ENCODE results near the gene IFIT1.

The IFIT1 gene

GRCh38 chr10:89413398-89413912 is 21.0 kb downstream of the IFIT1 start:
- Histone ChIP-seq H3K9ac (ENCODE audit: low read depth in 1 of 2, low read length in 2 of 2) (no peak overlapping the region), H3K27ac (ENCODE audit: low read depth in 2 of 2, low read length in 2 of 2) (peak overlapping the region in 1 of 2 donors; percentile 93), H3K4me3 (ENCODE audit: low read length in 2 of 2) (peak overlapping the region; percentile 95 to 96), H3K36me3 (ENCODE audit: control insufficient read depth in 2 of 2, insufficient read depth in 2 of 2, low read length in 2 of 2) (peaks cover 0 to 3% of the 10 kb centered on the region in 2 donors), H3K4me1 (ENCODE audit: control insufficient read depth in 2 of 2, insufficient read depth in 2 of 2, low read length in 2 of 2) (peaks cover 10 to 20% of the 10 kb centered on the region in 2 donors), H3K9me3 (ENCODE audit: control insufficient read depth in 2 of 2, low read length in 2 of 2) (no peaks in the 10 kb centered on the region), H3K27me3 (ENCODE audit: control insufficient read depth in 2 of 2, insufficient read depth in 2 of 2, low read length in 2 of 2) (no peaks in the 10 kb centered on the region)

DNA sequence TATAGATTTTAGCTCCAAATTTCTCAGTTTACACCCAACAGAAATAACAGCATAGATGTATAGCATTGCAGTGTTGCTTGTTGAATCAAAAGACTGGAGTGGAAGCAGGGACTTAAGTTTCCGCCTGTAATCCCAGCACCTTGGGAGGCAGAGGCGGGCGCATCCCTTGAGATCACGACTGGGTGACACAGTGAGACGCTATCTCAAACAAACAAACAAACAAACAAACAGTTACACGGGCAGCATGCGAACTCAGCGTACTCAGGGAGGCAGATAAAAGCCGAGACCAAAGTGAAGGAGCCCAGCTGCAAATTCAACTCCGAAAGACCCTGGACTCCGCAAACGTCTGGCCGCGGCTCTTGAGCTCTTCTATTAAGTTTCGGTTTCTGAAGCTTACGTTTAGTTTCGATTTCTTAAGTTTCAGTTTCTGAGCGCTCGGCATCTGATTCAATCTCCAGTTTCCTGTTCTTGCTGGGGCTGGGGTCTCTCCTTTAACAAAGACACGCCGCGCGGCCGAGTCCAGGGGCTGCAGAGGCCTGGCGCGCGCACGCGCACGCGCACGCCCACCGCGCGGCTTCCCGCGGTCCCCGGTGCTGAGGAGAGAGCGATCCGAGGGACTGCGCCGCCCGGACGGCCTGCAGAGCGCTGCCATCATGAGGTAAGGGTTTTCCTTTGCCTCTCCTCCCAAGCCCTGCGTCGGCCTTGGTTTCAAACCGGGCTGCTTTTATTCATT is 21.9 kb downstream of the IFIT1 start, which contains the start of gene IFIT5:
Gene IFIT5, plus strand, starts transcription at position 423 of the 733 bp plus-strand sequence. Its CDS starts 231 bp downstream, at position 654.
- H3K27me3 ChIP-seq (ENCODE audit: control insufficient read depth in 2 of 2, insufficient read depth in 2 of 2, low read length in 2 of 2) = no peaks in the 10 kb centered on the region
- peak within 1 kb of the TSS; percentile 85 to 88 for H3K9ac ChIP-seq (ENCODE audit: low read depth in 1 of 2, low read length in 2 of 2)
- peak within 1 kb of the TSS; percentile 95 to 96 for H3K4me3 ChIP-seq (ENCODE audit: low read length in 2 of 2)
- peak within 1 kb of the TSS; percentile 90 to 93 for H3K27ac ChIP-seq (ENCODE audit: low read depth in 2 of 2, low read length in 2 of 2)
- H3K9me3 ChIP-seq (ENCODE audit: control insufficient read depth in 2 of 2, low read length in 2 of 2) = no peaks in the 10 kb centered on the region
- peaks cover 0 to 3% of the 10 kb centered on the region in 2 donors for H3K36me3 ChIP-seq (ENCODE audit: control insufficient read depth in 2 of 2, insufficient read depth in 2 of 2, low read length in 2 of 2)
- H3K4me1 ChIP-seq (ENCODE audit: control insufficient read depth in 2 of 2, insufficient read depth in 2 of 2, low read length in 2 of 2) = peaks cover 10 to 20% of the 10 kb centered on the region in 2 donors

GRCh38 chr10:89414879-89415821 is 22.7 kb downstream of the IFIT1 start:
- Histone ChIP-seq H3K27ac (ENCODE audit: low read depth in 2 of 2, low read length in 2 of 2) (peak overlapping the region; percentile 90 to 93), H3K4me1 (ENCODE audit: control insufficient read depth in 2 of 2, insufficient read depth in 2 of 2, low read length in 2 of 2) (peaks cover 10 to 20% of the 10 kb centered on the region in 2 donors), H3K4me3 (ENCODE audit: low read length in 2 of 2) (peak overlapping the region; percentile 95 to 96), H3K27me3 (ENCODE audit: control insufficient read depth in 2 of 2, insufficient read depth in 2 of 2, low read length in 2 of 2) (no peaks in the 10 kb centered on the region), H3K36me3 (ENCODE audit: control insufficient read depth in 2 of 2, insufficient read depth in 2 of 2, low read length in 2 of 2) (peaks cover 0 to 3% of the 10 kb centered on the region in 2 donors), H3K9me3 (ENCODE audit: control insufficient read depth in 2 of 2, low read length in 2 of 2) (no peaks in the 10 kb centered on the region), H3K9ac (ENCODE audit: low read depth in 1 of 2, low read length in 2 of 2) (peak overlapping the region; percentile 85 to 88)

- no peak overlapping the region for H3K27ac ChIP-seq (ENCODE audit: low read depth in 2 of 2, low read length in 2 of 2)
- peaks cover 0 to 3% of the 10 kb centered on the region in 2 donors for H3K36me3 ChIP-seq (ENCODE audit: control insufficient read depth in 2 of 2, insufficient read depth in 2 of 2, low read length in 2 of 2)
- no peak overlapping the region for H3K4me3 ChIP-seq (ENCODE audit: low read length in 2 of 2)
- H3K4me1 ChIP-seq (ENCODE audit: control insufficient read depth in 2 of 2, insufficient read depth in 2 of 2, low read length in 2 of 2) = peaks cover 10 to 20% of the 10 kb centered on the region in 2 donors
- H3K9me3 ChIP-seq (ENCODE audit: control insufficient read depth in 2 of 2, low read length in 2 of 2) = no peaks in the 10 kb centered on the region
- no peak overlapping the region for H3K9ac ChIP-seq (ENCODE audit: low read depth in 1 of 2, low read length in 2 of 2)
- H3K27me3 ChIP-seq (ENCODE audit: control insufficient read depth in 2 of 2, insufficient read depth in 2 of 2, low read length in 2 of 2) = no peaks in the 10 kb centered on the region
Measured at GRCh38 chr10:89416465-89416864, 24.0 kb downstream of the IFIT1 start.

- Histone ChIP-seq H3K27me3 (ENCODE audit: control insufficient read depth in 2 of 2, insufficient read depth in 2 of 2, low read length in 2 of 2) (no peaks in the 10 kb centered on the region), H3K9ac (ENCODE audit: low read depth in 1 of 2, low read length in 2 of 2) (no peak overlapping the region), H3K4me1 (ENCODE audit: control insufficient read depth in 2 of 2, insufficient read depth in 2 of 2, low read length in 2 of 2) (peaks cover 3 to 13% of the 10 kb centered on the region in 2 donors), H3K36me3 (ENCODE audit: control insufficient read depth in 2 of 2, insufficient read depth in 2 of 2, low read length in 2 of 2) (peaks cover 0 to 3% of the 10 kb centered on the region in 2 donors), H3K4me3 (ENCODE audit: low read length in 2 of 2) (no peak overlapping the region), H3K9me3 (ENCODE audit: control insufficient read depth in 2 of 2, low read length in 2 of 2) (no peaks in the 10 kb centered on the region), H3K27ac (ENCODE audit: low read depth in 2 of 2, low read length in 2 of 2) (no peak overlapping the region)
Measured at GRCh38 chr10:89419548-89419947, 27.1 kb downstream of the IFIT1 start.

- Histone ChIP-seq H3K27ac (ENCODE audit: low read depth in 2 of 2, low read length in 2 of 2) (no peak overlapping the region), H3K4me1 (ENCODE audit: control insufficient read depth in 2 of 2, insufficient read depth in 2 of 2, low read length in 2 of 2) (peaks cover 0 to 8% of the 10 kb centered on the region in 2 donors), H3K9ac (ENCODE audit: low read depth in 1 of 2, low read length in 2 of 2) (no peak overlapping the region), H3K9me3 (ENCODE audit: control insufficient read depth in 2 of 2, low read length in 2 of 2) (no peaks in the 10 kb centered on the region), H3K27me3 (ENCODE audit: control insufficient read depth in 2 of 2, insufficient read depth in 2 of 2, low read length in 2 of 2) (no peaks in the 10 kb centered on the region), H3K36me3 (ENCODE audit: control insufficient read depth in 2 of 2, insufficient read depth in 2 of 2, low read length in 2 of 2) (peaks cover 0 to 3% of the 10 kb centered on the region in 2 donors), H3K4me3 (ENCODE audit: low read length in 2 of 2) (no peak overlapping the region)
Measured at GRCh38 chr10:89421018-89421476, 28.6 kb downstream of the IFIT1 start.

DNA sequence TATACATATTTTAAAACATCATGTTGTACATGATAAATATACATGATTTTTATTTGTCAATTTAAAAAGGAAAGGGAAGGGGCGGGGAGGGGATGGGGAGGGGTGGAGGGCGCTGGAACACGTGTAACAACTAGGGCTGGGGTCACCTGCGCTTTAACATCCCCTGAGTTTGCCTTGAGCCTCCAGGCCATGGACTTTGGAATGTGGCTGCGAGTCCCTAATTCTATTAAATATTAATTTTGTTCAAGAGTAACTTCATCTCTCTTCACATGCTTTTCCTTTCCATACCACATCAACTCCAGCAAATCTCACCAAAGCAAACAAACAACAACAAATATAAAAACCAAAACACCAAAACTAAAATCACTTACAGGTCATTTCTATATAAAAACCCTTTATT is 32.6 kb downstream of the IFIT1 start:
- no peak overlapping the region for H3K9ac ChIP-seq (ENCODE audit: low read depth in 1 of 2, low read length in 2 of 2)

GRCh38 chr10:89426230-89426868 is 33.9 kb downstream of the IFIT1 start:
- Histone ChIP-seq H3K9me3 (ENCODE audit: control insufficient read depth in 2 of 2, low read length in 2 of 2) (no peaks in the 10 kb centered on the region), H3K36me3 (ENCODE audit: control insufficient read depth in 2 of 2, insufficient read depth in 2 of 2, low read length in 2 of 2) (no peaks in the 10 kb centered on the region), H3K27ac (ENCODE audit: low read depth in 2 of 2, low read length in 2 of 2) (no peak overlapping the region), H3K27me3 (ENCODE audit: control insufficient read depth in 2 of 2, insufficient read depth in 2 of 2, low read length in 2 of 2) (no peaks in the 10 kb centered on the region), H3K4me1 (ENCODE audit: control insufficient read depth in 2 of 2, insufficient read depth in 2 of 2, low read length in 2 of 2) (no peaks in the 10 kb centered on the region), H3K4me3 (ENCODE audit: low read length in 2 of 2) (no peak overlapping the region), H3K9ac (ENCODE audit: low read depth in 1 of 2, low read length in 2 of 2) (no peak overlapping the region)

More for the DNA sequence above, 32.6 kb downstream of the IFIT1 start:
- no peaks in the 10 kb centered on the region for H3K27me3 ChIP-seq (ENCODE audit: control insufficient read depth in 2 of 2, insufficient read depth in 2 of 2, low read length in 2 of 2)
- no peak overlapping the region for H3K27ac ChIP-seq (ENCODE audit: low read depth in 2 of 2, low read length in 2 of 2)
- no peak overlapping the region for H3K4me3 ChIP-seq (ENCODE audit: low read length in 2 of 2)
- no peaks in the 10 kb centered on the region for H3K9me3 ChIP-seq (ENCODE audit: control insufficient read depth in 2 of 2, low read length in 2 of 2)
- H3K4me1 ChIP-seq (ENCODE audit: control insufficient read depth in 2 of 2, insufficient read depth in 2 of 2, low read length in 2 of 2) = no peaks in the 10 kb centered on the region
- no peaks in the 10 kb centered on the region for H3K36me3 ChIP-seq (ENCODE audit: control insufficient read depth in 2 of 2, insufficient read depth in 2 of 2, low read length in 2 of 2)

- no peak overlapping the region for H3K9ac ChIP-seq (ENCODE audit: low read depth in 1 of 2, low read length in 2 of 2)
- H3K27me3 ChIP-seq (ENCODE audit: control insufficient read depth in 2 of 2, insufficient read depth in 2 of 2, low read length in 2 of 2) = no peaks in the 10 kb centered on the region
Measured at GRCh38 chr10:89427629-89428028, 35.2 kb downstream of the IFIT1 start.

More at GRCh38 chr10:89427629-89428028, 35.2 kb downstream of the IFIT1 start:
- H3K9me3 ChIP-seq (ENCODE audit: control insufficient read depth in 2 of 2, low read length in 2 of 2) = no peaks in the 10 kb centered on the region
- no peak overlapping the region for H3K4me3 ChIP-seq (ENCODE audit: low read length in 2 of 2)
- no peak overlapping the region for H3K27ac ChIP-seq (ENCODE audit: low read depth in 2 of 2, low read length in 2 of 2)
- H3K36me3 ChIP-seq (ENCODE audit: control insufficient read depth in 2 of 2, insufficient read depth in 2 of 2, low read length in 2 of 2) = no peaks in the 10 kb centered on the region
- no peaks in the 10 kb centered on the region for H3K4me1 ChIP-seq (ENCODE audit: control insufficient read depth in 2 of 2, insufficient read depth in 2 of 2, low read length in 2 of 2)

Data from mucosa of rectum (tissue), 2 donors.